HG03565 (cell line): ENCODE data around the gene CTNNA1.
A peak's percentile ranks its signal among the peaks of the same experiment; 100 is the strongest.
"Not testable (repeated sequence)": the region's sequence is repeated elsewhere in the genome, so short reads cannot be mapped to it uniquely, and the experiment has no call there.

ENCODE experiments used
- ATAC-seq: cut with Tn5 transposase; IDR thresholded peaks from one replicate; pipeline ENCODE4 v1.9.1; 2021; ENCODE audit warnings: mild to moderate bottlenecking, moderate library complexity; ENCODE audit not compliant: unreplicated experiment

The CTNNA1 gene

GRCh38 chr5:138725153-138725817 lies 27.9 kb upstream of the CTNNA1 start:
- no peak for ATAC-seq

GRCh38 chr5:138725818-138726416 lies 27.3 kb upstream of the CTNNA1 start:
- ATAC-seq = no peak

- ATAC-seq = no peak
These were observed 26.4 kb upstream of the CTNNA1 start for GRCh38 chr5:138726848-138727247.

- not testable (repeated sequence) for ATAC-seq
These were observed 22.7 kb upstream of the CTNNA1 start for GRCh38 chr5:138730496-138730895.

GRCh38 chr5:138732466-138732865 lies 20.8 kb upstream of the CTNNA1 start:
- ATAC-seq = no peak

GRCh38 chr5:138732933-138733332 lies 20.3 kb upstream of the CTNNA1 start:
- ATAC-seq = no peak

GRCh38 chr5:138733509-138733908 lies 19.7 kb upstream of the CTNNA1 start:
- ATAC-seq = no peak

GRCh38 chr5:138736293-138736692 lies 16.9 kb upstream of the CTNNA1 start:
- no peak for ATAC-seq

- ATAC-seq = no peak
These were observed 15.5 kb upstream of the CTNNA1 start for GRCh38 chr5:138737494-138738265.

GRCh38 chr5:138738399-138738798 lies 14.8 kb upstream of the CTNNA1 start:
- ATAC-seq = no peak

- ATAC-seq = no peak
These were observed 13.3 kb upstream of the CTNNA1 start for GRCh38 chr5:138739938-138740337.

- no peak for ATAC-seq
These were observed 9.7 kb upstream of the CTNNA1 start for GRCh38 chr5:138743484-138743883.

- ATAC-seq = no peak
These were observed 8.0 kb upstream of the CTNNA1 start for GRCh38 chr5:138745268-138745667.

- ATAC-seq = no peak
These were observed 4.6 kb upstream of the CTNNA1 start for GRCh38 chr5:138748630-138749081.

- ATAC-seq = not testable (repeated sequence)
These were observed 1.9 kb upstream of the CTNNA1 start for GRCh38 chr5:138751344-138751743.

GRCh38 chr5:138752341-138752950 lies 779 bp upstream of the CTNNA1 start:
- ATAC-seq = no peak

GRCh38 chr5:138753794-138754698 lies 821 bp downstream of the CTNNA1 start:
- no peak for ATAC-seq

- no peak for ATAC-seq
These were observed 1.5 kb downstream of the CTNNA1 start for GRCh38 chr5:138754699-138755057.

- peak; percentile 53 for ATAC-seq
These were observed 2.0 kb downstream of the CTNNA1 start for GRCh38 chr5:138755084-138755748.
